Endothelial cell of umbilical vein (primary cell): ENCODE measurements around the gene PDE6D. TPM values are rescaled to one million over a fixed set of nuclear protein-coding genes. Genes with fewer than 3 reads are reported as not detected.
A peak's percentile ranks its signal among the peaks of the same experiment; 100 is the strongest.

ENCODE experiments used
- BruUV-seq: library from RNA; stranded (reverse); fragments of 400-500 nt; replicated peaks from 2 replicates; lab custom pipeline; 2021; lab: Mats Ljungman, UMichigan
- CTCF ChIA-PET: fragments of 300-600, 350-600 bp; sonication (Branson Sonifier 250); formaldehyde crosslinking; loops from one replicate; lab custom pipeline; 2021; ENCODE audit warnings: antibody characterized with exemption, inconsistent platforms; lab: Charles Lee
- POLR2A ChIA-PET: fragments of 300-600, 350-600 bp; sonication (Branson Sonifier 250); formaldehyde crosslinking; loops from one replicate; lab custom pipeline; 2021; ENCODE audit warnings: antibody characterized with exemption, inconsistent platforms; lab: Charles Lee
- DNase-seq: peaks from one replicate; pipeline ENCODE4 v3.0.0-alpha.2; 2011; ENCODE audit warnings: low read depth, low spot score
- FAIRE-seq: peaks from 2 replicates; lab custom pipeline; 2011; peaks lifted over from hg19 to GRCh38; lab: Jason Lieb, UNC
- H2AFZ ChIP-seq: 2 replicates; pipeline ENCODE4 v1.6.0; 2012; ENCODE audit warnings: low read depth, low read length, control low read depth, inconsistent platforms
- H3K27ac ChIP-seq: 2 replicates; pipeline ENCODE4 v1.5.1; 2011; ENCODE audit warnings: low read depth, mild to moderate bottlenecking, control low read depth, low read length, moderate library complexity; ENCODE audit not compliant: insufficient read depth
- H3K27me3 ChIP-seq, 2 experiments: 2 replicates each; pipeline versions ENCODE4 v1.6.0 to v1.6.1; 2011; ENCODE audit warnings: low read length in 2 of 2, mixed read lengths in 1 of 2; ENCODE audit not compliant: control insufficient read depth in 2 of 2, insufficient read depth in 2 of 2
- H3K36me3 ChIP-seq, 2 experiments: 2 replicates in 1 of 2; 3 replicates in 1 of 2; pipeline ENCODE4 v1.5.1; 2011; ENCODE audit warnings: low read length in 2 of 2, mild to moderate bottlenecking in 1 of 2, moderate library complexity in 1 of 2; ENCODE audit not compliant: control insufficient read depth in 2 of 2, insufficient read depth in 2 of 2; ENCODE audit errors: extremely low read depth in 1 of 2
- H3K4me1 ChIP-seq: 3 replicates; pipeline ENCODE4 v1.5.1; 2011; ENCODE audit warnings: mild to moderate bottlenecking, low read length; ENCODE audit not compliant: control insufficient read depth, insufficient read depth; ENCODE audit errors: extremely low read depth
- H3K4me2 ChIP-seq: 2 replicates; pipeline ENCODE4 v1.6.1; 2011; ENCODE audit warnings: low read length, control low read depth, mixed read lengths; ENCODE audit not compliant: insufficient read depth
- H3K4me3 ChIP-seq, 3 experiments: fragments of 200-600 bp in 1 of 3; sonication (generic), shearing (Covaris generic) in 1 of 3; replicated peaks in 1 of 3; 2 replicates each; pipeline ENCODE4 v1.5.1; 2011 to 2016; ENCODE audit warnings: control low read depth in 3 of 3, low read length in 3 of 3, mild to moderate bottlenecking in 2 of 3, inconsistent platforms in 1 of 3, low read depth in 1 of 3, moderate library complexity in 1 of 3; ENCODE audit not compliant: insufficient read depth in 1 of 3
- H3K79me2 ChIP-seq: 2 replicates; pipeline ENCODE4 v1.6.0; 2012; ENCODE audit warnings: low read length, inconsistent platforms; ENCODE audit not compliant: control insufficient read depth, insufficient read depth
- H3K9ac ChIP-seq: replicated peaks from 2 replicates; pipeline ENCODE3; 2011; ENCODE audit warnings: low read length, control low read depth; ENCODE audit not compliant: insufficient read depth; ENCODE audit errors: extremely low read depth
- H3K9me1 ChIP-seq: replicated peaks from 3 replicates; pipeline ENCODE4 v1.6.0; 2011; ENCODE audit warnings: mild to moderate bottlenecking, low read length; ENCODE audit not compliant: control insufficient read depth, insufficient read depth; ENCODE audit errors: extremely low read depth
- H3K9me3 ChIP-seq: replicated peaks from 2 replicates; pipeline ENCODE4 v1.5.1; 2012; ENCODE audit warnings: low read length, inconsistent platforms; ENCODE audit not compliant: control insufficient read depth, insufficient read depth
- H4K20me1 ChIP-seq: replicated peaks from 2 replicates; pipeline ENCODE3; 2011; ENCODE audit warnings: mild to moderate bottlenecking, low read length; ENCODE audit not compliant: control insufficient read depth, insufficient read depth; ENCODE audit errors: extremely low read depth
- CTCF ChIP-seq, 2 donors: IDR thresholded peaks; 1 replicate in 1 of 2; 2 replicates in 1 of 2; pipeline ENCODE4 v1.5.1; 2011; ENCODE audit warnings: low read length in 2 of 2, mild to moderate bottlenecking in 2 of 2, moderate library complexity in 2 of 2, control low read depth in 1 of 2, inconsistent platforms in 1 of 2, low read depth in 1 of 2; ENCODE audit not compliant: insufficient read depth in 1 of 2; ENCODE audit errors: extremely low read depth in 1 of 2
- JUN ChIP-seq: IDR thresholded peaks from 2 replicates; pipeline ENCODE4 v1.6.1; 2011; ENCODE audit warnings: borderline replicate concordance, low read depth; ENCODE audit not compliant: insufficient read length, insufficient read depth
- dilution Hi-C: fragments of 300-500 bp; cut with MboI; formaldehyde crosslinking; loops from one replicate; pipeline ENCODE4 v1.15.0; 2019; ENCODE audit warnings: low sequenced_read_pairs; ENCODE audit not compliant: extremely low pct_ligation_motif_present
- intact Hi-C: fragments of 100-400 bp; cut with micrococcal nuclease; formaldehyde crosslinking; loops from one replicate; pipeline ENCODE4 v1.10.0; 2022
- polyA plus RNA-seq, 4 experiments: library from polyadenylated mRNA; depleted of rRNA in 3 of 4; stranded (reverse) in 3 of 4; unstranded in 1 of 4; fragments of >200 nt; gene quantifications; 2 replicates each; pipeline versions ENCODE4 v1.2.1 to v1.2.3, GENCODE V29; 2011 to 2012; ENCODE audit warnings: missing spikeins in 1 of 4
- total RNA-seq: library from RNA; stranded (reverse); gene quantifications from 2 replicates; pipeline ENCODE4 v1.2.3, GENCODE V29; 2021

The PDE6D gene
- total and polyA plus RNA-seq, 2 donors (not counting 3 experiments of a cell fraction or from before 2014, with no cell fraction given): 23.8 to 36.8 TPM

DNA sequence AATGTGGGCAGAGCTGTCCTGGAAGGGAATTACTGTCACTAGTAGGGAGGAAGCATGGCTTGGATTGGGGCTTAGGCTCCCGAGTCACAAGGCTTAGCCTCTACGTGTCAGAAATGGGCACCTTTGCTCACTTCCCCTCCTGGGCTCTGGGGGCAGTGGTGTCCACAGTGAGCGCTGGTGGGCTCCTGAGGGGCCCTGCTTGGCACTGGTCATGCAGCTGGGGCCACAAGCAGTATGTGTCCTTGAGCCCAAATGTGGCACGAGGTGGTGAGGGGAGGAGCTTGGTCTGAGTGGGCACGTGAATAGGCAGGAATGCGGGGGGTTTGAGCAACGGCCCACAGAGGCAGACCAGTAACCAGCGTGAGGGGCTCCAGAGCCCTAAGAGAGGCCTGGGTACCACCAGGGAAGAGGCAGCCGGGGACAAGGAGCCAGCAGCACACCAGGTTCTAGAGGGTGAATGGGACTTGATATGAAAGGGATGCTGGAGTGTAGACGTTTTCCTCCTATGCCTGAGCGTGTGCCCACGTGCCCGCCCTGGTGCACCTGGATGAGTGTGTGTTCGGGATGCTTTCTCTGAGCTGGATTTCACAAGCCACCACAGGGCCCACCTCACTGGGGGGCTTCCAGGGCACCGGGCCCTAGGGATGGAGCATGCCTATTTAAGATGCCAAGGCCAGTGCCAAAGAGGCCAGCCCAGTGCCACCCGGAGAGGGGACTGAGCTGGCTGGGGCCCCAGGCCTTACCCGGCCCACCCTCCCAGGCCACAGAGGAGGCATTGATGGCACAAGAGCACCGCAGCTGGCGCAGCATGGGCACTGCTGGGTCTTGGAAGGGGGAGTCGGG, 95.5 kb downstream of the PDE6D start:
- DNase-seq (no peak), FAIRE-seq (no peak)
- H3K4me3 ChIP-seq: no peak overlapping the region
- no peaks in the 10 kb centered on the region for H3K9me1 ChIP-seq
- H3K27me3 ChIP-seq: no peaks in the 10 kb centered on the region
- peaks cover 4% of the 10 kb centered on the region for H3K4me1 ChIP-seq
- no peaks in the 10 kb centered on the region for H3K79me2 ChIP-seq
- H3K27ac ChIP-seq: no peak overlapping the region
- no peak overlapping the region for H3K9ac ChIP-seq
- ChIA-PET POLR2A (interaction anchor here (1.1 kb wide), 1 partner anchor 42 kb away, joined by 3 read pairs; no protein-coding TSS in a partner anchor), CTCF (interaction anchor here (1.7 to 9.6 kb wide), 4 partner anchors 11 to 29 kb away, joined by 6 to 107 read pairs (median 12); partner anchors contain the start of gene PTMA)
- no peaks in the 10 kb centered on the region for H4K20me1 ChIP-seq
- no TSS peak for BruUV-seq
- H3K36me3 ChIP-seq: no peaks in the 10 kb centered on the region
- no peak overlapping the region for H3K4me2 ChIP-seq
- TF ChIP-seq JUN (no peak), CTCF (IDR thresholded peaks at IDR 0.05; ENCODE audit: extremely low read depth in 1 of 2, insufficient read depth in 1 of 2, low read depth in 1 of 2, low read length in 2 of 2) (peak; percentile 15 to 20)
- dilution Hi-C loops (no loop called here), intact Hi-C loops (no loop called here)
- H2AFZ ChIP-seq: no peak overlapping the region
- H3K9me3 ChIP-seq: no peaks in the 10 kb centered on the region
